GM23248 (cell line): ENCODE data around the gene SH3D19. TPM values are rescaled to one million over a fixed set of nuclear protein-coding genes. Genes with fewer than 3 reads are reported as not detected.

Experiments
- DNase-seq: peaks from one replicate; pipeline ENCODE4 v3.0.0-alpha.2; 2015
- H2AFZ ChIP-seq: fragments of 200-600 bp; sonication (generic); 2 replicates; pipeline ENCODE4 v1.6.1; 2016; ENCODE audit warnings: antibody characterized with exemption
- H3F3A ChIP-seq: fragments of 200-600 bp; sonication (generic); 2 replicates; pipeline ENCODE4 v1.6.1; 2016; ENCODE audit warnings: mild to moderate bottlenecking, antibody characterized with exemption, mixed run types; ENCODE audit not compliant: insufficient read depth
- H3K27ac ChIP-seq: fragments of 200-600 bp; sonication (generic); 2 replicates; pipeline ENCODE4 v1.5.1; 2016; ENCODE audit warnings: mild to moderate bottlenecking
- H3K27me3 ChIP-seq: fragments of 200-600 bp; sonication (generic); replicated peaks from 2 replicates; pipeline ENCODE4 v1.6.1; 2016; ENCODE audit warnings: mild to moderate bottlenecking; ENCODE audit not compliant: insufficient read depth
- H3K36me3 ChIP-seq: fragments of 200-600 bp; sonication (generic); 2 replicates; pipeline ENCODE4 v1.6.1; 2016; ENCODE audit warnings: low read depth, mild to moderate bottlenecking
- H3K4me1 ChIP-seq: fragments of 200-600 bp; sonication (generic); 2 replicates; pipeline ENCODE4 v1.6.1; 2016; ENCODE audit warnings: mild to moderate bottlenecking; ENCODE audit not compliant: insufficient read depth
- H3K4me2 ChIP-seq: fragments of 200-600 bp; sonication (generic); one replicate; pipeline ENCODE4 v1.6.1; 2016; ENCODE audit warnings: mild to moderate bottlenecking; ENCODE audit not compliant: unreplicated experiment
- H3K4me3 ChIP-seq: fragments of 200-600 bp; sonication (generic); 2 replicates; pipeline ENCODE4 v1.5.1; 2016; ENCODE audit warnings: mild to moderate bottlenecking
- H3K79me2 ChIP-seq: fragments of 200-600 bp; sonication (generic); 2 replicates; pipeline ENCODE4 v1.6.1; 2016; ENCODE audit warnings: mild to moderate bottlenecking; ENCODE audit not compliant: insufficient read depth
- H3K9ac ChIP-seq: fragments of 200-600 bp; sonication (generic); 2 replicates; pipeline ENCODE4 v1.6.1; 2016; ENCODE audit warnings: mild to moderate bottlenecking
- H3K9me2 ChIP-seq: fragments of 200-600 bp; sonication (generic); 2 replicates; pipeline ENCODE4 v1.6.1; 2016; ENCODE audit warnings: mixed run types, mild to moderate bottlenecking, moderate library complexity; ENCODE audit not compliant: insufficient read depth
- H3K9me3 ChIP-seq: fragments of 200-600 bp; sonication (generic); one replicate; pipeline ENCODE4 v1.6.1; 2017; ENCODE audit warnings: low read depth
- H4K20me1 ChIP-seq: fragments of 200-600 bp; sonication (generic); 2 replicates; pipeline ENCODE4 v1.6.0; 2016; ENCODE audit not compliant: insufficient read depth
- EZH2 ChIP-seq: fragments of 200-600 bp; sonication (generic); IDR thresholded peaks from 2 replicates; pipeline ENCODE4 v1.6.1; 2018; ENCODE audit warnings: antibody characterized with exemption, mild to moderate bottlenecking; ENCODE audit not compliant: insufficient read depth, poor library complexity, severe bottlenecking
- EZH2phosphoT487 ChIP-seq: fragments of 200-600 bp; sonication (generic); IDR thresholded peaks from 2 replicates; pipeline ENCODE4 v1.6.1; 2018; ENCODE audit warnings: antibody characterized with exemption, moderate library complexity, mild to moderate bottlenecking, low read depth; ENCODE audit not compliant: insufficient read depth
- WGBS, 2 experiments: methylation state at CpG; one replicate each; pipeline ENCODE4 v1.1.6; 2015 to 2017; ENCODE audit warnings: low lambda C conversion rate in 2 of 2, low coverage in 1 of 2; ENCODE audit errors: missing lambda C conversion rate in 2 of 2; 5-methylcytosine and 5-hydroxymethylcytosine counted together
- in situ Hi-C: fragments of 300-500 bp; cut with MboI; formaldehyde crosslinking; loops from 2 replicates; pipeline ENCODE4 v1.15.0; 2020
- polyA plus RNA-seq: library from polyadenylated mRNA; unstranded; fragments of >200 nt; fragmentation: Nextera tagmentation; extraction: Ambion mirVana; gene quantifications from 2 replicates; pipeline ENCODE4 v1.2.1, GENCODE V29; 2016
- total RNA-seq: library from RNA; depleted of rRNA; stranded (reverse); fragments of >200 nt; shearing (Covaris generic); gene quantifications from 2 replicates; pipeline ENCODE4 v1.2.3, GENCODE V29; 2014

The SH3D19 gene
- total and polyA plus RNA-seq, 2 experiments from 2014 or later = 29.1 to 47.8 TPM

GRCh38 chr4:151097759-151098158 lies 227.6 kb downstream of the SH3D19 start:
- Histone ChIP-seq H3K27ac (no peak overlapping the region), H3K4me1 (peaks cover 16% of the 10 kb centered on the region), H3K27me3 (no peaks in the 10 kb centered on the region), H3K79me2 (peaks cover 33% of the 10 kb centered on the region), H3K9ac (no peak overlapping the region), H3K4me3 (no peak overlapping the region), H3K36me3 (peaks cover 21% of the 10 kb centered on the region), H4K20me1 (peaks cover 14% of the 10 kb centered on the region; the same call in 1 of the 2 replicates), H3F3A (peaks cover 16% of the 10 kb centered on the region), H3K9me3 (no peaks in the 10 kb centered on the region), H3K9me2 (no peaks in the 10 kb centered on the region), H3K4me2 (no peak overlapping the region), H2AFZ (no peak overlapping the region)
- no peak for DNase-seq
- TF ChIP-seq EZH2 = no peak
- no peak for TF ChIP-seq EZH2phosphoT487
- in situ Hi-C loops = no loop called here
- 73 to 76% methylated on average over 3 of the region's 3 CpGs for WGBS, 2 experiments

DNA sequence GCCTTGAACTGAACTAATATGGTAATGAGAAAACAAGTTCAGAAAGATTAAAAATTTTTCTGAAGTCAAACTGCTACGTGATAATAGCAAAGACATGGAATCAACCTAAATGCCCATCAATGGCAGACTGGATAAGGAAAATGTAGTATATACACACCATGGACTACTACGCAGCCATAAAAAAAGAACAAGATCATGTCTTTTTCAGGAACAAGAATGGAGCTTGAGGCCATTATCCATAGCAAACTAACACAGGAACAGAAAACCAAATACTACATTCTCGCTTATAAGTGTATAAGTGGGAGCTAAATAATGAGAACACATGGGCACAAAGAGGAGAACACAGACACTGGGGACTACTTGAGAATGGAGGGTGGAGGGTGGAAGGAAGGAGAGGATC lies 230.3 kb downstream of the SH3D19 start:
- 61 to 66% methylated on average over 3 of the region's 3 CpGs for WGBS, 2 experiments
- in situ Hi-C loops = no loop called here
- no peaks in the 10 kb centered on the region for H3K9me3 ChIP-seq

DNA sequence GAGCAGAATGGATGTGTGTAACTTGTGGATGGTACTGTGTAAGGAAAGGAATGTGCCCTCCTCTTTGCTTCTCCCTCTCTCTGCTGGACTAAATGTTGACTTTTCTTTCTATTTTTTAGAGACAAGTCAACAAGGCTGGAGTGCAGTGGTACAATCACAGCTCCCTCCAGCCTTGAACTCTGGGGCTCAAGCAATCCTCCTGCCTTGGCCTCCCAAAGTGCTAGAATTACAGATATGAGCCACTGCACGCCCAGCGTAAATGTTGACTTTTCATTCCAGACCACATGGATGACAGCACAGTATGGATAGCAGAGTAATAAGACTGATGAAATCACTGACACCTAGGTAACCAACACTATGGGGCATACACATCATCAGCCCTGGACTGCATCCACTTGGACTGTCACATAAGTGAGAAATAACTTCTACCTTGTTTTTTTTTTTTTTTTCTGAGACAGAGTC lies 231.1 kb downstream of the SH3D19 start:
- Histone ChIP-seq H4K20me1 (no peaks in the 10 kb centered on the region), H3K4me2 (no peak overlapping the region), H3K79me2 (no peaks in the 10 kb centered on the region), H3K9me3 (no peaks in the 10 kb centered on the region), H3K9ac (no peak overlapping the region), H2AFZ (no peak overlapping the region), H3K4me3 (no peak overlapping the region), H3K36me3 (no peaks in the 10 kb centered on the region), H3K9me2 (no peaks in the 10 kb centered on the region), H3F3A (no peaks in the 10 kb centered on the region), H3K4me1 (no peaks in the 10 kb centered on the region), H3K27ac (no peak overlapping the region), H3K27me3 (no peaks in the 10 kb centered on the region)
- in situ Hi-C loops = no loop called here
- TF ChIP-seq EZH2phosphoT487 (no peak), EZH2 (no peak)
- 89 to 94% methylated on average over 2 of the region's 2 CpGs for WGBS, 2 experiments
- DNase-seq = no peak

More for the DNA sequence above, 230.3 kb downstream of the SH3D19 start:
- H3K27ac ChIP-seq = no peak overlapping the region
- H3K9me2 ChIP-seq = no peaks in the 10 kb centered on the region
- no peaks in the 10 kb centered on the region for H3K27me3 ChIP-seq
- no peak overlapping the region for H2AFZ ChIP-seq
- H3K4me3 ChIP-seq = no peak overlapping the region
- H3F3A ChIP-seq = no peaks in the 10 kb centered on the region
- no peak overlapping the region for H3K4me2 ChIP-seq
- no peaks in the 10 kb centered on the region for H3K4me1 ChIP-seq
- no peaks in the 10 kb centered on the region for H4K20me1 ChIP-seq
- no peak for TF ChIP-seq EZH2phosphoT487
- no peak for TF ChIP-seq EZH2
- H3K9ac ChIP-seq = no peak overlapping the region
- H3K36me3 ChIP-seq = no peaks in the 10 kb centered on the region
- no peak for DNase-seq
- peaks cover 7% of the 10 kb centered on the region for H3K79me2 ChIP-seq

GRCh38 chr4:151093203-151093602 lies 232.2 kb downstream of the SH3D19 start:
- no peaks in the 10 kb centered on the region for H3K27me3 ChIP-seq
- in situ Hi-C loops = no loop called here
- no peaks in the 10 kb centered on the region for H4K20me1 ChIP-seq
- no peak overlapping the region for H3K4me2 ChIP-seq
- TF ChIP-seq EZH2 (no peak), EZH2phosphoT487 (no peak)
- 62 to 65% methylated on average over 3 of the region's 3 CpGs for WGBS, 2 experiments
- H3K36me3 ChIP-seq = no peaks in the 10 kb centered on the region
- H3K9ac ChIP-seq = no peak overlapping the region
- H2AFZ ChIP-seq = no peak overlapping the region
- H3K79me2 ChIP-seq = no peaks in the 10 kb centered on the region
- no peaks in the 10 kb centered on the region for H3K4me1 ChIP-seq
- no peaks in the 10 kb centered on the region for H3K9me2 ChIP-seq
- H3K4me3 ChIP-seq = no peak overlapping the region
- H3F3A ChIP-seq = no peaks in the 10 kb centered on the region
- H3K9me3 ChIP-seq = no peaks in the 10 kb centered on the region
- H3K27ac ChIP-seq = no peak overlapping the region
- DNase-seq = no peak

DNA sequence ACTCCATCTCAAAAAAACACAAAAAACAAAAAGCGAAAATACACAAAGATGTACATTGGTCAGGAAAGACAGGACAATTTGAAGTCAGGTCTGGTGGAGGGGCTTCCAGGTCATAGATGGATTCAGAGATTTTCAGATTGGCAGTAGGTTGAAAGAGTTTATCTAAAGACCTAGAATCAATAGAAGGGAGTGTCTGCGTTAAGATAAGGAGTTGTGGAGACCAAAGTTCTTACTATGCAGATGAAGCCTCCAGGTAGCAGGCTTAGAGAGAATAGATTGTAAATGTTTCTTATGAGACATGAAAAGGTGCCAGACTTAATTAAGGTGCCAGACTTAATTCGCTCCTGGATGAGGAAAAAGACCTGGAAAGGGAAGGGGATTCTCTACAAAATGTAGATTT lies 232.9 kb downstream of the SH3D19 start:
- Histone ChIP-seq H3K36me3 (no peaks in the 10 kb centered on the region), H3F3A (no peaks in the 10 kb centered on the region)

More for the DNA sequence above, 232.9 kb downstream of the SH3D19 start:
- WGBS, 2 experiments = 52 to 56% methylated on average over 3 of the region's 3 CpGs
- Histone ChIP-seq H3K9ac (no peak overlapping the region), H4K20me1 (no peaks in the 10 kb centered on the region), H3K27me3 (no peaks in the 10 kb centered on the region), H3K4me2 (no peak overlapping the region), H3K27ac (no peak overlapping the region), H3K9me2 (no peaks in the 10 kb centered on the region), H2AFZ (no peak overlapping the region), H3K4me1 (no peaks in the 10 kb centered on the region), H3K9me3 (no peaks in the 10 kb centered on the region), H3K79me2 (no peaks in the 10 kb centered on the region), H3K4me3 (no peak overlapping the region)
- no peak for DNase-seq
- in situ Hi-C loops = no loop called here
- TF ChIP-seq EZH2 (no peak), EZH2phosphoT487 (no peak)
